ENCODE measurements around the gene PTPRF.

PTPRF gene

DNA sequence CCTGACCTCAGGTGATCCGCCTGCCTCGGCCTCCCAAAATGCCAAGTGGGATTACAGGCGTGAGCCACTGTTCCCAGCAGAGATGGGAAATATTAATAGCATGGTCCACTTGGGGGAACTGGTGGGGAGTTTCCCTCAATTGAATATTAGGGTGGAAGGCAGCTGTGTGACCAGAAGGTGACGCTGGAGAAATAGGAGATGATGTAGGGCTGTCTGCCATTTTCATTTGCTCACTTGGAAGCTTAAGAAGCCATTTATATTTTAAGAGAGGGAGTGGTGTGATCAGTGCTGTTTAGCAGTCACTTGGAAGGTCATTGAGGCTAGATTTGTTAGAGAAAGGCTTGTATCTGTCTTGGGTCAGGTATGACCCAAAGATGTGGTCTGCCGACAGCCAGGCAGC, 139.2 kb downstream of the PTPRF start:
- H3K36me3 ChIP-seq (replicated peaks in 1 of 2; ENCODE audit: control insufficient read depth in 2 of 2, insufficient read depth in 2 of 2, low read length in 2 of 2), result peaks cover 62 to 95% of the 10 kb centered on the region in 2 donors
- no peak overlapping the region for H2BK15ac ChIP-seq (ENCODE audit: low read length)
- no peak overlapping the region for H4K91ac ChIP-seq (ENCODE audit: low read depth, low read length, poor library complexity)
- no peak overlapping the region for H2BK12ac ChIP-seq (ENCODE audit: low read length)
- H4K8ac ChIP-seq (ENCODE audit: low read depth, low read length), result no peak overlapping the region
- no peak overlapping the region for H3K9ac ChIP-seq (ENCODE audit: low read depth, low read length, poor library complexity)
- H2AFZ ChIP-seq (ENCODE audit: low read length), result no peak overlapping the region
- no peak for DNase-seq (ENCODE audit: low spot score)
- H2BK5ac ChIP-seq (ENCODE audit: low read length), result no peak overlapping the region
- no peak overlapping the region for H3K4me2 ChIP-seq (ENCODE audit: insufficient read depth, low read length, poor library complexity, severe bottlenecking)
- H3K9me3 ChIP-seq (replicated peaks in 1 of 2; ENCODE audit: control insufficient read depth in 2 of 2, insufficient read depth in 1 of 2, low read depth in 1 of 2, low read length in 2 of 2), result no peaks in the 10 kb centered on the region
- H3K18ac ChIP-seq (ENCODE audit: low read length), result no peak overlapping the region
- H3K27ac ChIP-seq (replicated peaks; ENCODE audit: low read length), result no peak overlapping the region
- no peak overlapping the region for H3K4ac ChIP-seq (ENCODE audit: low read length)
- no peak overlapping the region for H3K14ac ChIP-seq (ENCODE audit: low read length)
- no peak overlapping the region for H3K4me3 ChIP-seq (ENCODE audit: low read length in 2 of 2)
- no peaks in the 10 kb centered on the region for H3K79me1 ChIP-seq (ENCODE audit: low read depth, low read length)
- no peak overlapping the region for H3K23ac ChIP-seq (ENCODE audit: low read depth, low read length, poor library complexity)
- H3K4me1 ChIP-seq (ENCODE audit: control insufficient read depth in 2 of 2, insufficient read depth in 1 of 2, low read depth in 1 of 2, low read length in 2 of 2), result no peaks in the 10 kb centered on the region
- no peaks in the 10 kb centered on the region for H3K27me3 ChIP-seq (ENCODE audit: control insufficient read depth in 3 of 3, insufficient read depth in 3 of 3, low read depth in 1 of 3, low read length in 3 of 3)
- H2BK120ac ChIP-seq (ENCODE audit: low read depth, low read length), result no peak overlapping the region
- WGBS, 2 donors (ENCODE audit: extremely low coverage in 2 of 2, insufficient read length in 2 of 2, insufficient replicate concordance in 1 of 2), result no CpG with 5 or more reads among the region's 5 CpGs
- H2AK5ac ChIP-seq (ENCODE audit: low read depth, low read length), result no peak overlapping the region

DNA sequence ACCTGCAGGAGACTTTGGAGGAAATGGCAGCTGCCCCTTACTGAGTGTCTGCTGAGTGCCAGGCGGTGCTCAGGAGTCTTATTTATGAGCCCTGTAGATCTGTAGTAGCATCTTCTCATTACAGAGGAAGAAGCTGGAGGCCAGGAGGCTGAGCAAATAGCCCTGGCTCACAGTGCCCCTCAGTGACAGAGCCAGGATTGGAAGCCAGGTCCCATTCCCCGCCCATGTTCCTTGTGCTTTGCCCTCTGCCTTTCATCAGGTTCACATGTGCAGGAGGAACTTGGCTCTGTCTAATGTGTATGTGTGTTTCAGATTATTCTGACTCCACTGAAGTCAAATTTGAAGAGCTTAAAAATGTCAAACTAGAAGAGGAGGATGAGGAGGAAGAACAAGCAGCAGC, 140.5 kb downstream of the PTPRF start:
- H3K4me2 ChIP-seq (ENCODE audit: insufficient read depth, low read length, poor library complexity, severe bottlenecking), result no peak overlapping the region
- no peaks in the 10 kb centered on the region for H3K79me1 ChIP-seq (ENCODE audit: low read depth, low read length)
- no peak overlapping the region for H2AK5ac ChIP-seq (ENCODE audit: low read depth, low read length)
- H3K9ac ChIP-seq (ENCODE audit: low read depth, low read length, poor library complexity), result no peak overlapping the region
- no peak overlapping the region for H3K23ac ChIP-seq (ENCODE audit: low read depth, low read length, poor library complexity)
- no peak overlapping the region for H2BK12ac ChIP-seq (ENCODE audit: low read length)
- H3K4me3 ChIP-seq (ENCODE audit: low read length in 2 of 2), result no peak overlapping the region
- H3K14ac ChIP-seq (ENCODE audit: low read length), result no peak overlapping the region
- H3K9me3 ChIP-seq (replicated peaks in 1 of 2; ENCODE audit: control insufficient read depth in 2 of 2, insufficient read depth in 1 of 2, low read depth in 1 of 2, low read length in 2 of 2), result no peaks in the 10 kb centered on the region
- no peak overlapping the region for H2AFZ ChIP-seq (ENCODE audit: low read length)
- no peaks in the 10 kb centered on the region for H3K4me1 ChIP-seq (ENCODE audit: control insufficient read depth in 2 of 2, insufficient read depth in 1 of 2, low read depth in 1 of 2, low read length in 2 of 2)
- DNase-seq (ENCODE audit: low spot score), result no peak
- no CpG with 5 or more reads among the region's 2 CpGs for WGBS, 2 donors (ENCODE audit: extremely low coverage in 2 of 2, insufficient read length in 2 of 2, insufficient replicate concordance in 1 of 2)
- no peak overlapping the region for H2BK5ac ChIP-seq (ENCODE audit: low read length)
- no peak overlapping the region for H3K27ac ChIP-seq (replicated peaks; ENCODE audit: low read length)
- H3K18ac ChIP-seq (ENCODE audit: low read length), result no peak overlapping the region
- no peaks in the 10 kb centered on the region for H3K27me3 ChIP-seq (ENCODE audit: control insufficient read depth in 3 of 3, insufficient read depth in 3 of 3, low read depth in 1 of 3, low read length in 3 of 3)
- no peak overlapping the region for H2BK15ac ChIP-seq (ENCODE audit: low read length)
- no peak overlapping the region for H3K4ac ChIP-seq (ENCODE audit: low read length)
- no peak overlapping the region for H4K91ac ChIP-seq (ENCODE audit: low read depth, low read length, poor library complexity)
- peaks cover 62 to 94% of the 10 kb centered on the region in 2 donors for H3K36me3 ChIP-seq (replicated peaks in 1 of 2; ENCODE audit: control insufficient read depth in 2 of 2, insufficient read depth in 2 of 2, low read length in 2 of 2)
- H2BK120ac ChIP-seq (ENCODE audit: low read depth, low read length), result no peak overlapping the region
- no peak overlapping the region for H4K8ac ChIP-seq (ENCODE audit: low read depth, low read length)

DNA sequence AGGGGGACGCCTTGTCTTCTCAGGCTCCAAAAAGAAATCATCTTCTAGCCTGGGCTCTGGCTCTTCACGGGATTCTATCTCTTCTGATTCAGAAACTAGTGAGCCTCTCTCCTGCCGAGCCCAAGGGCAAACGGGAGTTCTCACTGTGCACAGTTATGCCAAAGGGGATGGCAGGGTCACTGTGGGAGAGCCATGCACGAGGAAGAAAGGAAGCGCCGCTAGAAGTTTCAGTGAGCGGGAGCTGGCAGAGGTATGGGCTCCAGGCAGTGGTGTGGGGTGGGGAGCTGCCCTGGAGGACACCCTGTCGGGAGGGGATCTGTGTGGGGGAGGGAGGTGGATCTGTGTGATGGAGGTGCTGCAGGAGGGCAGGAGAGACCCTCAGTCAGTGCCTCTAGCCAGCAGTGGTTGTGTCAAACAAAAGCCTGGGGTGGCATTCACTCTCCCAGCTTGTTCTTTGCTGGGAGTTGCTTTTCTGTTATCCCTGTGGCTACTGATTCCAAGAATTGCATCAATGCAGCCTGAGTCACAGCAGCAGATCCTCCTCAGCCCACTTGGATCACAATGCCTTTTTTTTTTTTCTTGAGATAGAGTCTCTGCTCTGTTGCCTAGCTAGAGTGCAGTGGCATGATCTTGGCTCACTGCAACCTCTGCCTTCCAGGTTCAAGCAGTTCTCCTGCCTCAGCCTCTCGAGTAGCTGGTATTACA, 141.1 kb downstream of the PTPRF start:
- no peak overlapping the region for H2BK15ac ChIP-seq (ENCODE audit: low read length)
- no peak overlapping the region for H3K4ac ChIP-seq (ENCODE audit: low read length)
- no peak overlapping the region for H3K27ac ChIP-seq (replicated peaks; ENCODE audit: low read length)
- no peak overlapping the region for H3K18ac ChIP-seq (ENCODE audit: low read length)
- H4K8ac ChIP-seq (ENCODE audit: low read depth, low read length), result no peak overlapping the region
- no peak overlapping the region for H2AFZ ChIP-seq (ENCODE audit: low read length)
- DNase-seq (ENCODE audit: low spot score), result no peak
- WGBS, 2 donors (ENCODE audit: extremely low coverage in 2 of 2, insufficient read length in 2 of 2, insufficient replicate concordance in 1 of 2), result no CpG with 5 or more reads among the region's 10 CpGs
- H3K36me3 ChIP-seq (replicated peaks in 1 of 2; ENCODE audit: control insufficient read depth in 2 of 2, insufficient read depth in 2 of 2, low read length in 2 of 2), result peaks cover 56 to 93% of the 10 kb centered on the region in 2 donors
- H3K27me3 ChIP-seq (ENCODE audit: control insufficient read depth in 3 of 3, insufficient read depth in 3 of 3, low read depth in 1 of 3, low read length in 3 of 3), result no peaks in the 10 kb centered on the region
- H3K79me1 ChIP-seq (ENCODE audit: low read depth, low read length), result no peaks in the 10 kb centered on the region
- H3K4me3 ChIP-seq (ENCODE audit: low read length in 2 of 2), result no peak overlapping the region
- no peaks in the 10 kb centered on the region for H3K9me3 ChIP-seq (replicated peaks in 1 of 2; ENCODE audit: control insufficient read depth in 2 of 2, insufficient read depth in 1 of 2, low read depth in 1 of 2, low read length in 2 of 2)
- no peak overlapping the region for H2BK120ac ChIP-seq (ENCODE audit: low read depth, low read length)
- H3K4me2 ChIP-seq (ENCODE audit: insufficient read depth, low read length, poor library complexity, severe bottlenecking), result no peak overlapping the region
- no peak overlapping the region for H2BK12ac ChIP-seq (ENCODE audit: low read length)
- no peak overlapping the region for H2AK5ac ChIP-seq (ENCODE audit: low read depth, low read length)
- no peak overlapping the region for H4K91ac ChIP-seq (ENCODE audit: low read depth, low read length, poor library complexity)
- no peaks in the 10 kb centered on the region for H3K4me1 ChIP-seq (ENCODE audit: control insufficient read depth in 2 of 2, insufficient read depth in 1 of 2, low read depth in 1 of 2, low read length in 2 of 2)
- H2BK5ac ChIP-seq (ENCODE audit: low read length), result no peak overlapping the region
- H3K9ac ChIP-seq (ENCODE audit: low read depth, low read length, poor library complexity), result no peak overlapping the region
- no peak overlapping the region for H3K23ac ChIP-seq (ENCODE audit: low read depth, low read length, poor library complexity)
- H3K14ac ChIP-seq (ENCODE audit: low read length), result no peak overlapping the region

DNA sequence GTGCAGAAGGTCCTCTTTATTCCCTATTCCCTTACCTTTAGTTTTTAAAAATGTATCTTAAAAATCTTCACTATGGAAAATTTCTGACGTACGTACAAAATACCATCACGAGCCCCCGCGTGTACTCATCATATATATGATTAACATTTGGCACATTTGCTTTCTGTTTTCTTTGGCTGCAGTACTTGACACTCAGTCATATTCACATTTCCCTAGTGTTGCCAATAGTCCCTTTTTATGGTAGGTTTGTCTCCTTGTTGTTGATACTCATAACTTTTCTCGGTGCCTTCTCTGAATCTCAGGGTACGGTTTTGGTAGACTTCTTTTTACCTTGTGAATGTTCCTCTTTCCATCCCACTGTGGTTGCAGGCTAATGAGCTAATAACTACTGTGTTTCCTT, 142.6 kb downstream of the PTPRF start:
- H3K18ac ChIP-seq (ENCODE audit: low read length), result no peak overlapping the region
- H2AK5ac ChIP-seq (ENCODE audit: low read depth, low read length), result no peak overlapping the region

More for the DNA sequence above, 142.6 kb downstream of the PTPRF start:
- no peak overlapping the region for H3K14ac ChIP-seq (ENCODE audit: low read length)
- H4K8ac ChIP-seq (ENCODE audit: low read depth, low read length), result no peak overlapping the region
- no peak overlapping the region for H3K9ac ChIP-seq (ENCODE audit: low read depth, low read length, poor library complexity)
- no peaks in the 10 kb centered on the region for H3K79me1 ChIP-seq (ENCODE audit: low read depth, low read length)
- H3K4me2 ChIP-seq (ENCODE audit: insufficient read depth, low read length, poor library complexity, severe bottlenecking), result no peak overlapping the region
- no peak overlapping the region for H3K4ac ChIP-seq (ENCODE audit: low read length)
- H3K9me3 ChIP-seq (replicated peaks in 1 of 2; ENCODE audit: control insufficient read depth in 2 of 2, insufficient read depth in 1 of 2, low read depth in 1 of 2, low read length in 2 of 2), result no peaks in the 10 kb centered on the region
- no peak overlapping the region for H3K4me3 ChIP-seq (ENCODE audit: low read length in 2 of 2)
- no peak overlapping the region for H2BK120ac ChIP-seq (ENCODE audit: low read depth, low read length)
- DNase-seq (ENCODE audit: low spot score), result no peak
- no peaks in the 10 kb centered on the region for H3K4me1 ChIP-seq (ENCODE audit: control insufficient read depth in 2 of 2, insufficient read depth in 1 of 2, low read depth in 1 of 2, low read length in 2 of 2)
- no peaks in the 10 kb centered on the region for H3K27me3 ChIP-seq (ENCODE audit: control insufficient read depth in 3 of 3, insufficient read depth in 3 of 3, low read depth in 1 of 3, low read length in 3 of 3)
- no peak overlapping the region for H2AFZ ChIP-seq (ENCODE audit: low read length)
- H3K23ac ChIP-seq (ENCODE audit: low read depth, low read length, poor library complexity), result no peak overlapping the region
- peaks cover 47 to 93% of the 10 kb centered on the region in 2 donors for H3K36me3 ChIP-seq (replicated peaks in 1 of 2; ENCODE audit: control insufficient read depth in 2 of 2, insufficient read depth in 2 of 2, low read length in 2 of 2)
- H2BK5ac ChIP-seq (ENCODE audit: low read length), result no peak overlapping the region
- H4K91ac ChIP-seq (ENCODE audit: low read depth, low read length, poor library complexity), result no peak overlapping the region
- no peak overlapping the region for H2BK12ac ChIP-seq (ENCODE audit: low read length)
- no peak overlapping the region for H2BK15ac ChIP-seq (ENCODE audit: low read length)
- no peak overlapping the region for H3K27ac ChIP-seq (replicated peaks; ENCODE audit: low read length)
- WGBS, 2 donors (ENCODE audit: extremely low coverage in 2 of 2, insufficient read length in 2 of 2, insufficient replicate concordance in 1 of 2), result no CpG with 5 or more reads among the region's 7 CpGs
